Breast epithelium (tissue), 3 donors: Measurements from ENCODE around the gene PALM3.
A peak's percentile ranks its signal among the peaks of the same experiment; 100 is the strongest.

Experiments
- POLR2A ChIP-seq: fragments of 450-650 bp; IDR thresholded peaks from one replicate; pipeline ENCODE4 v1.6.1; 2016; ENCODE audit warnings: antibody characterized with exemption, mild to moderate bottlenecking, moderate library complexity
- POLR2AphosphoS5 ChIP-seq, 3 donors: sonication (generic); formaldehyde crosslinking; IDR thresholded peaks; one replicate each; pipeline ENCODE4 v1.6.1; 2017; ENCODE audit warnings: antibody characterized with exemption in 3 of 3
- TF ChIP-seq, protein P1 (sequence below), 3 donors: fragments of 450-650 bp; IDR thresholded peaks; one replicate each; pipeline ENCODE4 v1.5.1; 2016 to 2017; ENCODE audit warnings: antibody characterized with exemption in 3 of 3, mild to moderate bottlenecking in 3 of 3, moderate library complexity in 3 of 3

DNA sequence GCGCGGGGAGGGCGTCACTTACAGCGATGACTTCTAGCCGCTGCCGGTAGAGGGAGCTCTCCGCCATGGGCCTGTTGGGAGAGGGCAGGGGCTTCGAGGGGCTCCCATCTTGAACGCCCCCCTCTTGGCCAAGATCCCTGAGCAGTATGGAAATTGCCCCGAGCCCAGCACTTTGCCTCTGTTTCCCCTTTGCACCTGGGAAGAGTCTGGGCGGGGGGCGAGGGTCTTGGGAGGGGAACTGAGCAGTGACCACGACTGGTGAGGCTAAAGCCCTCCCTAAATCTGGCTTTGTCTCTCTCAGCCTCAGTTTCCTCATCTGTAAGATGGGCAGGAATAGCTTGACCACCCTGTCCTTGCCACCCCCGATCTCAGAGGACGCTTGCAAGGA is 2.8 kb downstream of the PALM3 start:
- TF ChIP-seq, protein P1, sequence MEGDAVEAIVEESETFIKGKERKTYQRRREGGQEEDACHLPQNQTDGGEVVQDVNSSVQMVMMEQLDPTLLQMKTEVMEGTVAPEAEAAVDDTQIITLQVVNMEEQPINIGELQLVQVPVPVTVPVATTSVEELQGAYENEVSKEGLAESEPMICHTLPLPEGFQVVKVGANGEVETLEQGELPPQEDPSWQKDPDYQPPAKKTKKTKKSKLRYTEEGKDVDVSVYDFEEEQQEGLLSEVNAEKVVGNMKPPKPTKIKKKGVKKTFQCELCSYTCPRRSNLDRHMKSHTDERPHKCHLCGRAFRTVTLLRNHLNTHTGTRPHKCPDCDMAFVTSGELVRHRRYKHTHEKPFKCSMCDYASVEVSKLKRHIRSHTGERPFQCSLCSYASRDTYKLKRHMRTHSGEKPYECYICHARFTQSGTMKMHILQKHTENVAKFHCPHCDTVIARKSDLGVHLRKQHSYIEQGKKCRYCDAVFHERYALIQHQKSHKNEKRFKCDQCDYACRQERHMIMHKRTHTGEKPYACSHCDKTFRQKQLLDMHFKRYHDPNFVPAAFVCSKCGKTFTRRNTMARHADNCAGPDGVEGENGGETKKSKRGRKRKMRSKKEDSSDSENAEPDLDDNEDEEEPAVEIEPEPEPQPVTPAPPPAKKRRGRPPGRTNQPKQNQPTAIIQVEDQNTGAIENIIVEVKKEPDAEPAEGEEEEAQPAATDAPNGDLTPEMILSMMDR (IDR thresholded peaks at IDR 0.05) = peak in 2 of 3 donors; percentile 10 to 46
- TF ChIP-seq POLR2A (no peak), POLR2AphosphoS5 (IDR thresholded peaks at IDR 0.05) (no peak)
